NK-92 (cell line): ENCODE measurements around the gene SNX10.

Experiments used
- DNase-seq: peaks from one replicate; lab custom pipeline; 2025; ENCODE audit not compliant: unreplicated experiment; lab: John Stamatoyannopoulos, UW

The SNX10 gene

DNA sequence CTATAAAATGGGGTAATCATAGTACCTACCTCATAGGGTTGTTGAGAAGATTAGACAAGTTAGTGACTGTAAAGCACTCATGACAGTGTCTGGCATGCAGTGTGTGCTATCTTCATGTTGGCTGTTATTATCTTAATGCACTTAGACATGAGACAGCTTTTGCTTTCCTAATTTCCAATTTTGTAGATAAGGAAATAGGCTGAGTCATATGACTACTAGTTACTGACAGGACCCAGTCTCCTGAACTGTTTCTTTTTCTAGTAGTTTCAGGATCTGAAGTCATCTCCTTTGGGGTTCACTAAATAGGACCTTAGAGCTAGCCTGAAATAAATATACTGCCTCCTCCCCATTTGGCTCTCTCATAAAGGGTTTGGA lies 74.2 kb downstream of the SNX10 start:
- DNase-seq, result no peak

DNA sequence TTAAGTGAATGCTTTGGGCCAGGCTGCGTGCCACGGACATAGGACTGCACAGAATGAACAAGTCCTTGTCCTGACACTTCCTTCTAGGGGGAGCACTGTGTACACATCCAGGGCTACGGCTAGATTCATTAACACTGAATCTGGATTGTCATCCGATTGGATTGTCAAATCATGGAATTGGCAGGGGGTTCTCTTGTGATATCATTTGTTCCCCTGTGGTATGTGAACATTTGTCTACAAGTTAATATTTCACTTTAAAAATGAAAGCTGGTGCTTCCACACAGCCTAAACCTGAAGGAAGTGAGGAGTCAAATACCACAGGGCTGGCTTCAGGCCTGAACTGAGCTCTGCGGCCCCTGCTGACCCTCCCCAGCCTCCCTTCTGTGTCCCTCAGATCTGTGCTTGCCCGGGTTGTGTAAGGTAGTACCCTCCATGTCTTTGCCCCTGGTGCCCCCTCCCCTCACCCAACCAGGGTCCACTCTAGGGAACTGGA lies 75.6 kb downstream of the SNX10 start:
- no peak for DNase-seq

DNA sequence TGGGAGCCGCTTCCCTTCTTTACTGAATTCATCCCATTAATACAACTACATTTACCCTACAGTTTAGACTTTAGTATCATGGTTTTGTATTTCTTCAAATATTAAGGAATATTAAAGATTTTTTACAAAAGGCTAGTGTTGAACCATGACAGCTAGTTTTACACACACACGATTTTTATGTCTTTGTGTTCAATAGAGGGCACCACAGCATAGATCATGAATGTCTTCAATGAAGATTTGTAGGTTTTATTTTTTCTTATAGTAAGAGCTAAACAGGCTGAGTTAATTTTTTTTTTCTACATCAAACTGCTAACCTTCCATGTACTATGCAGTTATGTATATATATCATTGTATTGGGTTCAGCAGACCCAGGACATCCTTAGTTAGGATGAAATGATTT lies 76.9 kb downstream of the SNX10 start:
- DNase-seq, result no peak

DNA sequence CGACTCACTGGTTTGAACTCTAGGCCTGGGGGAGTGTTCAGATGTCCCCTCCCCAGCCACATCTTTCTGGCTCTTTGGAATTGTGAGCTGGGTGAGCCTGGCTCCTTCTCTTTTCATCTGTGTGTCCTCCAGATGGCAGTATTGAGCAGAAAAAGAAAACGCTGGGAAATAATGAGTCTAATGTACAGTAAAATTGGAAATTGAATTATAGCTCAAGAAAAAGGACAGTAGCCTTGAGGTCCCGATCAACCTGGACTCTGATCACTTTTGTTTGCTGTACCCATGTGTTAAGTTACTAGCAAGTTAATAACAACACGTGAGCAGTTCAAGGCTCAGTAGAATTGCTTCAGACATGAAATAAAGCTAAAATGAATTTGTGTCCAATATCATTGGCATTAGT lies 77.9 kb downstream of the SNX10 start:
- DNase-seq, result no peak

DNA sequence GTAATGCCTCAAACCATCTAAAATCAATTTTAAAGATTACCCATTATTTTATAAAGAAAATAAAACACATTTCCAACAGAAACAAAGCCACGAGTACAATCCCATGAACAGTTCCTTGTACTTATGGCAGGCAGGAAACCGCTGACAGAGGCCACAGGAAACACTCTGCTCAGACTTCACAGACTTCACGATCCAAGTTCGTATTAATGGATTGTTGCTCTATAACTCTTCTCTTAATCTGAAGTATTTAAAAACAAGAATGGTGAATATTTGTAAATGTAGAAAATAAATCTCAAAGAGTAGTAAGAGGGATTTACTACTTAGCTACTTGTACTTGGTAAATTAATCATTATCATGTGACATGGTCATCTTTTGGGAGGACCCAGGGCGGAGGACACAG lies 78.3 kb downstream of the SNX10 start:
- DNase-seq, result no peak

DNA sequence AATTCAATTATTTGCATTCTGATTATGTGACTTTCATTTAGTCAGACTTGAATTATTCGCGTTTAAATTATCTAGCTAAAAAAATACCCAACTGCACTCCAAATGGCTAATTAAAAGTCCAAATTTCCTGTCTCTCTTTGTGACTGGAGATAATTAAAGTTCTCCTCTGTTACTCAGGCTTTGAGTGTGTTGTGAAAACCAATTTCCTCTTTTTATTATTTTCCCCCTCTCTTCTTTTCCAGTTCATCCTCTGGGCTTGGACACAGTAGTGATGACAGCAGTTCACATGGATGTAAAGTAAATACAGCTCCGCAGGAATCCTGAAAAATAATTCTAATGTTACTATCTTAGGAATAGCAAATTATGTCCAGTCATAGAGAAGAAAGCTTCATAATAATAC lies 80.6 kb downstream of the SNX10 start:
- no peak for DNase-seq

DNA sequence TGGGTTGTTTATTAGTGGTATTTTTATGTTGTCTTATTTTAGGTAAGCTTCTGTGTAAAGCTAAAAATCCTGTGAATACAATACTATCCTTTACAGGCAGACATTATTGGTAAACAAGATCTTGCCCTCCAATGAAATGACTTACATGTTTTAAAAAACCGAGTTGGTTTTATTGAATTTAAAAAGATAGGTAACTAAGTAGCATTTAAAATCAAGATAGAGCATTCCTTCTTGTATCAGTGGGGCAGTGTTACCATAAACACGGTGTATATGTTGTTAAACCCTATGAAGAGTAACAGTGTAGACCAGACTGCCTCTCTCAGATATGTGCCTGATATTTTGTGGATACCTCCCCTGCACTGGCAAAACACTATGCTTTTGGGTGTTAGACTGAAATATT lies 81.0 kb downstream of the SNX10 start:
- DNase-seq, result no peak

DNA sequence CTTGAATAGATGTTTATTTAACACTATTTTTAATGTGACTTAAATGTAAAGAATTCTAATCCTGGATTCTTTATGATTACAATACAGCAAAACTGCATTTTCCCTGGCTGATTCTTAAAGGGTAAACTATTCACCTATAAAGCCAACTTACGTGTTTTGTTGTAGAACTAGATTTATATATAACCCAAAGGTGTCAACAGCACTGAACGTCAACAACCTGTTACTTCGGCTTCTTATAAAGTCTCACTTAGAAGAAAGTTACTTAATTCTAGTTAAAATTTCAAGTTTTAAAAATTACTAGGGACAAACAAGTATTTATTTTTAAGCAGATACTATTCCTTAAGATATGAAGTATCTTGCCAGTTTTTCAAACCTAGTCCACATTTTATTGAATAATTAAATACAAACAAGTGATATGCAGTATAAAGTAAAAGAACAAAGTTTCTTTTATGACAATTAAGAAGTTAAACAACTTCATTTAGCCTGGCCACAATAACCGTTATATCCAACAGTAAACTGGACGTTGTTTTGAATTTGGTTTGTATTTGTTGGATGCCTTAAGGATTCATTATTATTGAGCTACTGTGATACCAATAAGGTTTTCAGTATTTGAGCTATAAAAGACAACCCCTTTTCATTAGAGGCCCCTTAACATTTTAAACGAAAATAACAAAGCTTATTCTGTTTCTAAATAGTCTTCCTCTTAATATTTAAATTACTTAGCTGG lies 83.1 kb downstream of the SNX10 start:
- no peak for DNase-seq

DNA sequence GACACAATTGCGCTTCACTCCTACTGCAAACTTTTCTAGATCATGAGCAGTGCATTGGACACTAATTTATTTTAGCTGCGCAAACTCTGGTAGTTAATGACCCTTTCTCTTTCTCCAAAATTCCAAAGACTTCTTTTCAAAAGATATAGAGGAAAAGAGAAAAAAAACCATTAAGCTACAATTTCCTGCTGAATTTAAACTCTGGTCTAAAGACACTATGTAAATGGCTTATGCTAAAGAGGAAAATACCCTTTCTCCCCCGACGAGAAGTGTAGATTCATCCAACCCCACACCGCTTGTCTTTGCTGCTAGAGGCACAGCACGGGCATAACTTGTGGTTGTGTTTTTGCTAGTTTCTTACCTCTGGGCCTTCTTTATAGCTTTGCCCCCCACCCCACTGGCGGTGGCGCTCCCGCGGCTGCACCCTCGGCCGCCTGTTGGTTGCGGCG lies 84.1 kb downstream of the SNX10 start:
- no peak for DNase-seq

DNA sequence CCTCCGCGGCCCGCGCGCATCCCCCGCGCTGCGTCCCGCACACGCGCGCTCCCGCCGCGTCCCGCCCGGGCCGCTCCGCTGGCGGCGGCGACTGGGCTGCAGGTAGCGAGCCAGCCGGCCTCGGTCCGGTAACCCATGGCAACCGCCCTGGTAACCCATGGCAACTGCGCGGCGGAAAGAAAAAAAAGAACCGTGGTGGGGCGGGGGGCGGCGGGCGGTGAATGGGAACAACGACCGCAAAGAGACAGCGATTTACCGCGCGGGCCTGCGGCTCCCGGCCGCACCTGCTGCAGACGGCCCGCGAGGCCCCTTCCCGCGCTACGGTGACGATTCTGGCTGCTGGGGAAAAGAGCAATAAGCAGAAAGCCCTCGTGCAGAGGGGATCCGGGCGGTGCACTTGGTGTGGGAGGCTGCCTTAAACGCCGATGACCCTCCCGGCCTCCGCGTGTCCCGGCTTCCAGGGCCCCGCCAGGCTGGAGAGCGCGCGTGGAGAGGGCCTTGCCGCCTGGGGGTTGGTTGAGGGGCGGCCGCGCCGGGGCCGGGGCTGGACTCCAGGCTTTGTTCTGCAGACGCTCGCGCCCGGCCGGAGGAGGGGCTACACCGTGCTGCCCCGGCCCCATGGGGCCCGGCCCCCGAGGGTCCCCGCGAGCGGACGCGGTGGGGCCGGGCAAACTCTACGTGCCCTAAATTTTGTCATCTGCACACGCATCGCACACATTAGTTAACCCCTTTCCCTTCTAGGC lies 84.7 kb downstream of the SNX10 start:
- DNase-seq, result no peak

DNA sequence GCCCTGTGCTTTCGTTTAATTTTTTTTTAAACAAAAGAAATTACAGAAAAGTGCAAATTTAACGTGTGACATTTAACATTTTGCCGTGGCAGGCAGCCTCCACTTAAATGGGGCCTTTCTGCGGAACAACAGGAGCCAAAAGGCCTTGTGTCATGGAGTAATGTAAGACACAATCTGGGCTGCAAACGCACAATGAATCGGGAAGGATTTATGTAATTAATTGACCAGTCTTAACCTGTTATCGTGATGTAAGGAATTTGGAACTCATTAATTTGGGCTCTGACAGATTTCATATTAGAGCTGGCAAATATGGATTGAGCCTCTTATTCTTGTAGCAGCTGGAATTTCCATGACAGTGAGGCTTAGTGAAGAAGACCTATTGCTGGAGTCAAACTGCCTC lies 86.4 kb downstream of the SNX10 start:
- no peak for DNase-seq

DNA sequence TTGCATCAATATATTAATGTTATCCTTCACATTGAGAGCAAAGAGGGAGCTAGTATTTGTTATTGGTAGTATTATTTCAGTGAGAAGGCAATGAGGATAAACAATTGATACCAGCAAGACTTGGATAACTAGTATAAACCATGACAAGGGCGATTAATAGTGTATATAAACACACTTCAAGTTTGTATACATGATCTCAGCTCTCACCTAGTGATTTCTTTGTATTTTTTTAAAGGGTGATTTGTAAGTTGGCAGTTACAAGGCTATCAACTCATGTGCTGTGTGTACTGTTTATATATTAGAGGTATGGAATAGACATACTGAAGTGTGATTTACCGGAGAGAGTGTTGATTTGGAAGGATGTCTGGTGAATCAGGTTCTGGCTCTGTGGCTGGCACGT lies 88.0 kb downstream of the SNX10 start:
- no peak for DNase-seq

DNA sequence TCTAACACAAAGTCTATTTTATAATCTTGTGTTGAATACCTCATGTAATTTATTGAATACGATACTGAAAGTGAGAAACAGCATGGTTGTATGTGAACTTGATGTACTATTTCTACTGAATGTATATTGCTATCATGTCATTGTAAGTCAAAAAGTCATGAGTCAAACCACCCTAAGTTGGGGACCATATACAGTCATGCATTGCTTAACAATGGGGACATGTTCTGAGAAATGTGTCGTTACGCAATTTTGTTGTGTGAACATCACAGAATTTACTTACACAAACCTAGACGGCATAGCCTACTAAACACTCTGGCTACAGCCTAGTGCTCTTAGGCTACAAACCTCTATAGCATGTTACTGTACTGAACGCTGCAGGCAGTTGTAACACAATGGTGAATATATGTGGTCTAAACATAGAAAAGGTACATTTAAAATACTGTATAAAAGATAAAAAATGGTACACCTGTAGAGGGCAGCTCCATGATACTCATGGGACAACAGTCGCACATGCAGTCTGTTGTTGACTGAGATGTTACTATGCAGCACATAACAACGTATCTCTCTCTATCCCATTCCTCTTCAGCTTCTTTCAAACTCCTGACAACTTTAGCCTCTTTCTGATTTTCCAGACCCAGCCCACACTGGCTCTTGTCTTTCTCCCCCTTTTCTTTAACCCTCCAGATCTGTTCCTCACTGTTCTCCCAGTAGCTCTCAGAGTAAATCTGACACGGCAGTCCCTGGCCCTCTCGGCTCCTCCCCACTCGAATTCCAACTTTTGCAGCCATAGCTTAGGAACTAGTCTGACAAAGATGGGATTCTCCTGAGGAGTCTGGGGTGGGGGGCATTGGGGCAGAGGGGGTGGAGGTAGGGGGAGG lies 90.1 kb downstream of the SNX10 start:
- DNase-seq, result no peak

DNA sequence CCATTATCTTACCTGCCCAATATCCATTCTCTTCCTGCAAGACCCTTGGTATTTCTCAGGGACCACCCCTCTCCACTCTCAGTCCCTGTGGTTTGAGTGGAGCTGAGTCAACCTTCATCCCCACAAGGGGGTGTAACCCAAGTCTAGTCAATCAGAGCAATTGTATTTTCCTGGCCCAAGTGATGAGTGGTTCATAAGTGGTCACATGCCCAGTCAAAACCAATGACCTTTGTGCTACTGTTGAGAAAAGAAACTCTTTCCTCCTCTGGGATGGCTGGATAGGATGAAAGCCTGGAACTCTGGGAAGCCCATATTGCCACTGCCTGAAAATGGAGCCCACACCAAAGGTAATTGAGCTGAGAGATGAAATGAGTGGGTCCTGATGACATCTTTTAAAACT lies 93.6 kb downstream of the SNX10 start:
- no peak for DNase-seq

DNA sequence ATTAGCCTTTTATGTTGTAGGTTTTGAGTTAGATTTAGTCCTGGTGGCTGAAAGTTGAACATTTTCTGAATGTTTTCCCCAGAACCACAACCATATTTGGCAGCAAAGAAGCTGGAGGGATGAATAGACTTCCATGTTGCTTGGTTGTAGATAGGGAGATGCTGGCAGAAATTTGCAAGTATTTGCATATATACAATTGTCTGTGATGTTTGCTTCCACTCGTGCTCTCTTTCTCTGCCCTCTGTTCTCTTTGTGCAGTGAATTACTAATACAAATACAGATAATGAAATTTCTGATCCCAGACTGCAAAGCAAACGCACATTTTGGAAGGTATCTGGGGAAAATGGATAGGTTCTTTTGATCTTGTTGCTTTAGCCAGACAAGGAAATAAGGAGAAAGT lies 96.1 kb downstream of the SNX10 start:
- DNase-seq, result no peak

DNA sequence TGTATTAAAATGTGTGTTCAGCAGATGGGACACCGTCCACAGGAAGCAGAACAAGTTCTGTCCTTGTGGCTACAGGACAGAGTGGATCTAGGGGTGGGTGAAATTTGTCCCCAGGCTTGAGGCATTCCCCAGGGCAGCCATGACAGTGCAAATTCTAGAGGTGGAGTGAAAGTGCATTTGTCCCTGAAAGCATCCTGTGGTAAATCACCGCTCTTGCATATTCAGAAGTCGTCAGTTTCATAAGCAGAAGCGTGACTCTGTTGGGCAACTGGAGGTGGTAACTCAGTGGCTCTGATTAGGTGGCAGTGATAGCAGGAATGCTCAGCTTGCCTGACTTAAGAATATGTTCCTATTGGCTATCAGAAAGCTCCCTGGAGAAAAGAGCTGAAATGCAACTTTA lies 96.6 kb downstream of the SNX10 start:
- no peak for DNase-seq

DNA sequence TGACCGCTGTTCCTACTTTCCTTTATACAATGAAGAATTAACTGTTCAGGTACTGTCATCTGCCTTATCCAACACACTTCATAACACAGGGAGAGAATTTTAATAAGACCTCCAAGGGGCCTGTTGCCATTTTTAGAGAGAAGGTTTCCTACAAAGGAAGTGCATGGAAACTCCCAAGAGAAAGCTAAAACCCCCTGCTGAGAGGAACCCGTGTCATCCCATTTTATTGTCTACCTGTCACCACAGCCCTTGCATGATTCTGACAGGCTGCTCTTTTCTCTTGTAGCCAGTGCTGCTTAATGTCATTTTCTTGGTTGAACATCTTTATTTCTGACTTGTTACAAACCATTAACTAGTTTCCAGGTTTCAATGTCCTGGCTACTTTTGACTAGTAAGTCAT lies 98.4 kb downstream of the SNX10 start:
- no peak for DNase-seq

DNA sequence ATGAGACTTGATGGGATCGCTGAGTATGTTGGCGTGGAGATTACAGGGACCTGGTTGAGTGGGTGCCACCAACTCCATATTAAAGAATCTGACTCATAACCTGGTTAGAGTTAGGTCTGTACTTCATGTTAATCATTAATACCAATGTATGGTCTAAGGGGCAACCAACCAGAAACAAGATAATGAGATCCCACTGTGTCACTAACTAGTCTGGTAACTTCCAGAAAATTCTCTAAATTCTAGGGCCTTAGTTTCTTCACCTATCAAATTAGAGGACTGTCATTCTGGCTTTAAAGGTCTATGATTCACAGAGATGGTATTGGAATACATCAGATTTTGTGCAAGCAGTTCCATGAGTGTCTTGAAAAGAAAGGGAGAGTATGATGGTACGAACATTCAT lies 102.2 kb downstream of the SNX10 start:
- no peak for DNase-seq

DNA sequence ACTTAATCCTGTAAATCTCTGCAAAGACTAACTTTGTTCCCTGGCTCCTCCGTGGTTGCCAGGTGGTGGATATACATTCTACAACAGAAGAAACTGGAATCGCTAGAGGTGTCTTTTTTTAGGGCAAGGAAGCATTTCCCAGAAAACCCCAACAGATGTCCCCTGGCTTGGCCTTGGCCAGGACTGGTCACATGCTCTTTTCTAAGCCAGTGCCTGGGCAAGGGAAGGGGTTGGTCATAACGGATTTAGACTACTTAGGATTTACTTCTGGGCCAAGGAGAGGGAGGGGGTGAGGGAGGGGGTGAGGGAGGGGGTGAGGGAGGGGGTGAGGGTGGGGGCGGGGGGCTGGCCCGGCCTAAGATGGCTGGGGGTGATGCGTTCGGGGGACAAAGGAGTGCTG lies 105.7 kb downstream of the SNX10 start:
- DNase-seq, result no peak

DNA sequence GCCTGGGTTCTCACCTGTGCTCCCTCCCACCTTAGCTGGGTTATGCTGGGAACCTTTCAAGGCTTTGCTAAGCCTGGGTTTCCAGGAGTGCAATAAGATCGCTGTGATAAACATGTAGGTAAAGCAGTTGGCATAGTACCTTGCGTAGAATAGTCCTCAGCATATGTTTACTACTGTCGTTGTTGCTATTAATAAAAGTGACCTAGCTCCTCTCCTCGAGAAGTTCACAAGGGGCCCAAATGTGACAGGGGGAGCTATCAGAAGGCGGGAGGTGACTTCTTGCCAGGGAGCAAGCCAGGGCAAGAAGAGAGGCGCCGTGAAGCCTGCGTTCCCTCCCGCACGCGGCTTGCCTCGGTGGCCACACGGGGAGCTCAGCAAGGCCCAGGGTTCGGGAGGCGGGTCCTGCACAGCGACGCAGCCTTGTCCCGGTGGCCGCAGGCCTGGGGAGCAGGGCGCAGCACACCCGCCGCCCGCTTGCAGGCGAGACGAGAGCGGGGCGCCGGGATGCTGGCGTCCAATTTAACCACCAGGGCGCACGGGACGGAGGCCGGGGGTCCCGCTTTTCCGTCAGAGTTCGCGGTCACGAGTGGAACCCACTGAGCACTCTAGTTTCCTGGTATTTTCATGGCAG lies 106.2 kb downstream of the SNX10 start:
- DNase-seq, result no peak

DNA sequence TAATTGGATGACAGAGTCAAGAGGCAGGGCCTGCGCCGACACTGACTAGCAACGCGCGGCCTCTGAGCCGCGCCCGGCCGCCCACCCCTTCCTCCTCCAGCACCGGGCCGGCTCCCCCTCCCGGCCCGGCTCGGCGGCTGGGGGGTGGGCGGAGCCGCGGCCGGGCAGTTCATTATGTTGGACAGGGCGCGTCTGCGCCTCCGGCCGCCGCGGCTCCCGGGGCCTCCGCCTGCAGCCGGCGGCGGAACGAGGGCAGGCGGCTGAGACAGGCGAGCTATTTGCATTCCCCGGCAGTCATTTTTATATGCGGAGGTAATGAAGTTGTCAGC lies 106.7 kb downstream of the SNX10 start:
- DNase-seq, result no peak
